GM18519 (cell line): Measurements from ENCODE around the gene TRIP6.

Experiments used
- ATAC-seq: cut with Tn5 transposase; IDR thresholded peaks from one replicate; pipeline ENCODE4 v1.9.1; 2021; ENCODE audit warnings: mild to moderate bottlenecking, moderate library complexity; ENCODE audit not compliant: unreplicated experiment, low FRiP score

The TRIP6 gene, protein sequence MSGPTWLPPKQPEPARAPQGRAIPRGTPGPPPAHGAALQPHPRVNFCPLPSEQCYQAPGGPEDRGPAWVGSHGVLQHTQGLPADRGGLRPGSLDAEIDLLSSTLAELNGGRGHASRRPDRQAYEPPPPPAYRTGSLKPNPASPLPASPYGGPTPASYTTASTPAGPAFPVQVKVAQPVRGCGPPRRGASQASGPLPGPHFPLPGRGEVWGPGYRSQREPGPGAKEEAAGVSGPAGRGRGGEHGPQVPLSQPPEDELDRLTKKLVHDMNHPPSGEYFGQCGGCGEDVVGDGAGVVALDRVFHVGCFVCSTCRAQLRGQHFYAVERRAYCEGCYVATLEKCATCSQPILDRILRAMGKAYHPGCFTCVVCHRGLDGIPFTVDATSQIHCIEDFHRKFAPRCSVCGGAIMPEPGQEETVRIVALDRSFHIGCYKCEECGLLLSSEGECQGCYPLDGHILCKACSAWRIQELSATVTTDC

DNA sequence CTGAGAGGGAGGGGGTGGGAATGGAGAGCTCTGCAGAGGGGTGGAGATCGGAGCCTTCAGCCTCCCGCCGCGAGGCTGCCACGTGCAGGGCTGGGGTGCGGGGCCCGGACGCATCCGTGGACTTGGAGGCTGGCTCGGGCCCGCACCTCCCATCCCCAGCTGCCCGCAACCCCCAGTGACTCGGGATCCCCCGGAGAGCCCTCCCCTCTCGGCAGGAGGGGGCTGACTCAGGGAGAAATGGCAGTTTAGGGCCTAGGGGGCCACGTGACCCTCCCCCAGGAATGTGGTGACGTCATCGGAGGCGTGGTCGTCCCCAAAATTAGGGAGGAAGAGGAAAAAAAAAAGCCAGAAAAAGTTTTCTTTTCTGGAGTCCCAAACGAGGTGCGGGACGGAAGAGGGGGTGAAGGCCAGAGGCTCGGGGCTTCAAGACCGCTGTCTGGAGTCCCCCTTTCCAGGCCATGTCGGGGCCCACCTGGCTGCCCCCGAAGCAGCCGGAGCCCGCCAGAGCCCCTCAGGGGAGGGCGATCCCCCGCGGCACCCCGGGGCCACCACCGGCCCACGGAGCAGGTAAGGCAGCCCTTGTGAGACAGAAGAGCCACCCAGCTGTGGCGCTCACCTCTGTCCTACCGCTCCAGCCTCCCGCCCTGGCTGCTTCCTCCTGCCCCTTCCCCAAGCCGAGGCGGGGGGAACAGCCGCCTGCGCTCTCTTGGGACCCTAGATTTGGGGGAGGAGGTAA, at the start of gene TRIP6:
TRIP6 (plus strand) TSS at position 348 of the 736 bp plus-strand sequence; CDS start at position 459, 111 bp downstream.
- ATAC-seq: no peak

DNA sequence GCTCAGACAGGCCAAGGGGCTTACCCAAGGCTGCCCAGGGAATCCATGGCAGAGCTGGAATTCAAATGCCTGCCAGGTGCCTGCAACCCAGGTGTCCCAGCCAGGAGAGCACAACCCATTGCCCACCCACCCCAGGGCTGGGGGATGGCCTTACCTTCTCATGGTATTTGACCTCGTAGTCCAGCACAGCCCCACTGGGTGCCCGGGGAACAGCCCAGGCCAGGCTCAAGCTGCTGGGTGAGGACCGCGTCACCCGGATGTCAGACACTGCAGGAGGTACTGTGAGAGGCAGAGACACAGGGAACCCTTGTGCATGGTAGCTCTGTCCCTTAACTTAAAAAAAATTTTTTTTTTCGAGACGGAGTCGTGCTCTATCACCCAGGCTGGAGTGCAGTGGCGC, 48.8 kb upstream of the TRIP6 start:
- no peak for ATAC-seq

DNA sequence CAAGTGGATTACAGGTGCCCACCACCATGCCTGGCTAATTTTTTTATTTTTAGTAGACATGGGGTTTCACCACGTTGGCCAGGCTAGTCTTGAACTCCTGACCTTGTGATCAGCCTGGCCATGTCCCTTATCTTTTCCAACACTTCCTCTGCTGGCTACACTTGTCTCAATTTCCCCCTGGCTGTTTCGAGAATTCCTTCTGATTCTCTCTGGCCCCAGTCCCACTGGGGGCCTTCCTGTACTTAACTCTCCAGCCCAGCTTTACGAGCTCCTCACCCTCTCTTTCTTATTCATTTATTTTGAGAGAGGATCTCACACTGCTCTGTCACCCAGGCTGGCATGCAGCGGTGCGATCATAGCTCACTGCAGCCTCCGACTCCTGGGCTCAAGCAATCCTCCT, 48.4 kb upstream of the TRIP6 start:
- no peak for ATAC-seq

- ATAC-seq: no peak
Observed at GRCh38 chr7:100819586-100819985, 47.6 kb upstream of the TRIP6 start.

GRCh38 chr7:100822236-100823139, 44.7 kb upstream of the TRIP6 start:
- no peak for ATAC-seq

DNA sequence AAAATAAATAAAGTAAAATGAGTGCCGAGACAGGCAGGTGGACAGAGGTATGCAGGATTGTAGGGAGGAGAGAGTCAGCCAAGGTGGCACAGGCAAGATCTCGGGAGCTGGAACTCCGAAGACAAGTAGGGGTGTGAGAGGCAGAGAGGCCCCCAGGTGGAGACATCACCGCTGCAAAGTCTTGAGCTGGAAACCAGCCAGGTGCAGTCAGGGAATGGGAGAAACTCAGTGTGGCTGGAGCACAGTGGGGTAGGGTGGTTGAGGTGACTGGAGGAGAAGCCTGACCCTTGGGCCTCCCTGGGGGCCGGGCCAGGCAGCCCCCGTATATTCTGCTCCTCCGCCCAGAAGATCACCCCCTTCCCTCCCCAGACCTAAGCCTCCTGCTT, 44.1 kb upstream of the TRIP6 start:
- no peak for ATAC-seq

DNA sequence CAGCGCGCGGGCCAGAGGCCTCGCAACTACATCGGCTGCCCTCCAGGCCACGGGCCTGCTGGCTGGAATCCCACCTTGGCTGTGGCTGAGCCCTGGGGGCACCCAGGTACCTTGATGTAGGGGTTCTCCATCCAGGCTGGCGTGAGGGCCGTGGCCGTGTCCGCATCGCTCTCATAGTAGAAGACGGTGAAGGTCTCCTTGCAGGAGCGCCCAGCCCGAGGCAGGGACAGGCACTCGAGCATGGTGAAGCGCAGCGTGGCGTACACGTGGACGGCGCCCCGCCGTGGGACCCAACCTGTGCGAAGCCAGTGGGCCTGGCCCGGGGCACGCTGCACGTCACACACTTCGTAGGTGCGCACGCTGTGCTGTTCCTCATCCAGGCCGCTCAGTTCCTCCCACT, 43.7 kb upstream of the TRIP6 start:
- no peak for ATAC-seq

DNA sequence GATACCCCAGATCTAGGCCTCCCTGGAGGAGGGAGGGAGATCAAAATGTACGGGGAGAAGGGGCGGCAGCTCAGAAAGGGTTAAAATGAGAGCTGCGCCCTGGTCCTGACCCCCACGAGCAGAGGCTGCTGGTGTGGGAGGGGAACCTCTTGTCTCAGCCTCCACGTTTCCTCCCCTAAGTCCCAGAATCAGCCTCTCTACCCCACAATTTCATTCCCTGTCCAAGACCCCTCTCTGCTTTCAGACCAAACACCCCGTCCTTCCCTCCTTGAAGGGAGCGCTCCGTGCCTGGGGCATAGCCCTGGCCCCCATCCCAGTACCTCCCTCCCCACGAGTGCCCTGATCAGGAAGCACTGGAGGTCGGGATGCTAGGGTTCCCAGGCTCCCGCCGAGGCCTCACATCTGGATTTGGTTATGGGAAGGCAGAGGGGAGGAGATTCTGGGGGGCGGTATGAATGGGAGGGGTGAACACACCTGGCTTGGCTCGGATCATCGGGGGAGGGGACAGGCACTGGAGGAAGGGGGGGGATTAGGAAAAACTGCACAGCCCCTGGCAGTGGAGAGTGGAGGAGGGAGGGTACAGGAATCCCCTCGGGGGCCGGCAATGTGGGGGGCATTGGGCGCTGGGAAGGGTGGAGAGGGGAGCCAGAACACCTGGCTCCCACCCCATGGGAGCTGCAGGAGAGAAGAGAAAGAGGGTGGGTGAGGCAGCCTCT, 42.5 kb upstream of the TRIP6 start:
- ATAC-seq: no peak

DNA sequence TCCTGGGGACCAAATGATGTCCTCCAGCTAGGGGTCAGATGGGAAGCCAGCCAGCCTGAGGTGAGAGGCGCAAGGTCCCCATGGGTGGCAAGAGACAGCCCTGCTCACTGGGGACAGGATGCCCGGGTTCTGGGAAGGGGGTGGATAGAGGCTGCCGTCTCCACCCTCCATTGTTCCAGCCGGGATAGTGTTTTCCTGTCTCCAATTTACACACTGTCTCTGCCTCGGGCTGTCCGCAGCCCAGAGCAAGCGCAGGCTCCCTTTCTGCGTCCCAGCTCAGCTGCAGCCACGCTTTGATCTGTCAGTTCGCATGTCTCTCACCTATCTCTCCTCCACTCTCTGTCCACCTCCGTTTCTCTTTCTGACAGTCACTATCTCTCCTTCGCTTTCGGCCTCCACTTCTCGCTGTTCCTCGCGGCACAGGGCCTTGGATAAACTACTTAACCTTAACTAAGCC, 41.9 kb upstream of the TRIP6 start:
- ATAC-seq: no peak

DNA sequence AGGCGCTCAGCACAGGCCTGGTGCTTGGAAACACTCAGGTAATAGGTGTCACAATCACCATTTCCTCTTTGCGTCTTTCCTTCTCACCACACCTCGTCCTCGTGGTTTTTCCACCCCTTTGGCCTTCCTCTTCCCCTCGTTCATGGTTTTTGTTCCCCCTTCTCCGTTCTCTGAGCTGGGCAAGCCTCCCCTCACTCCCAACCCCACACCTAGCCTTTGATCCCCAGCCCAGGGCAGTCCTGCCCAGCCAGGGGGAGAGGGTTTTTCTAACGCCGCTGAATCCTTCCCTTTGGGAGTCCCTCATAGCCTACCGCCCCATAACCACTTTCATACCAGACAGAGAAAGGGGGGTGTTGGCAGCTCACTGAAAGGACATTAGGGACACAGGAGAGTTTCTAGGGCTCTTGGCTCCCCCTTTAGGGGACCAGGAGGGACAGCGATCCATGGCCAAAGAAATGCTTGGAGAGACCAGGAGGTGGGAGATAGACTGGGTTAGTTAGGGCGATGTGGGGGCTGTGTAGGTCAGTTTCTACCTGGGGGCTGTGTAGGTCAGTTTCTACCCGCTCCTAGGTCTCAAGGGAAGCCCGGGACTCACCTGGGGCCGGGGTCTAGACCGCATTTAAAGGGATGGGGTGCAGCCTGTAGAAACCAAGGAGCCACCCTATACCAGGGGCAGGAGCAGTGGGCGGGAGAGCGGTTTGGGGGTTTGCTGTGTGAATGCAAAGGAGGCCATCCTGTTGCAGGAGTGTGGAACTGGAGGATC, 41.3 kb upstream of the TRIP6 start:
- ATAC-seq: no peak

- ATAC-seq: no peak
Observed at GRCh38 chr7:100826514-100827329, 40.5 kb upstream of the TRIP6 start.

DNA sequence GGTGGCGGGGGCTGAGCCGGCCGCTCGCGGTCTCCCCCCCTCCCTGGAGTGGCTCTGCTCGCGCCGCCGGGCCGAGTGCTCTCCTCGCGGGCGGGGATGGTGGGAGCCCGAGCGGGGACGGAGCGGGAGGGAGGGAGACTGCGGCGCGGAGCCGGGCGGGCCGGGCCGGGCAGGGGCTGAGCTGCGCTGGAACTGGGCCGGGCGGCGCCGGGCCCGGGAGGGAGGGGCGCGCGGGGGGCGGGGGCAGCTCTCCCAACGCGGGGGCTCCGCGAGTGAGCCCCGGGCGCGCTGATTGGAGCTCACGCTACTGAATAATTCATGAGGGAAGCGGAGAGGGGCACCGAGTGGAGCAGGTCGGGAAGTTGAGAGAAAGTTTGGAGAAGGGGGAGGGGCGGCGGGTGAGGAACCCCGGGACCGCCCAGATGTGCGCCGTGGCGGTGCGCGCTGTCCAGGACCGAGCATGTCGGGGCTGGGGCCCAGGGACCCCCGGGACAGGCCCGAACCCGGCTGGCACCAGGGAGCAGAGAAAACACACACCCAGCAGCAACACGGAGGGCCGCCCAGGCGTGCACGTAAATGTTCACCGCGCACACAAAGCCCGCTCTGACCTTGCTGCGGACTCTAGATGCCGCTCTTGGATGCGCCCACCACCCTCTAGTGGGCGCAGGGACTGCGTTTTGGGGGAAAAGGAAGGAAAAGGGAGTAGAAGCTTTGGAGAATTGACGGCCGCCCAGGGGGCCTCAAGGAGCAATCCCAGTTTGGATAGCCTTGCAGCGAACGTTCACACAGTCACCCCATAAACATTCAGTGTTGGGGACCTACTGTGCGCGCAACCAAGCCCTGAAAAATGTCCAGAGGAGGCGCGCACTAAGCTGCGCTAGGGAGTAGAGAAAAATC, 39.6 kb upstream of the TRIP6 start, which contains the start of gene EPHB4:
EPHB4 (minus strand) TSS at position 194 of the 897 bp plus-strand sequence. CDS start 493 bp downstream, outside the sequence.
- no peak for ATAC-seq

GRCh38 chr7:100829150-100829716, 38.0 kb upstream of the TRIP6 start:
- ATAC-seq: no peak

GRCh38 chr7:100830396-100830795, 36.8 kb upstream of the TRIP6 start:
- no peak for ATAC-seq

DNA sequence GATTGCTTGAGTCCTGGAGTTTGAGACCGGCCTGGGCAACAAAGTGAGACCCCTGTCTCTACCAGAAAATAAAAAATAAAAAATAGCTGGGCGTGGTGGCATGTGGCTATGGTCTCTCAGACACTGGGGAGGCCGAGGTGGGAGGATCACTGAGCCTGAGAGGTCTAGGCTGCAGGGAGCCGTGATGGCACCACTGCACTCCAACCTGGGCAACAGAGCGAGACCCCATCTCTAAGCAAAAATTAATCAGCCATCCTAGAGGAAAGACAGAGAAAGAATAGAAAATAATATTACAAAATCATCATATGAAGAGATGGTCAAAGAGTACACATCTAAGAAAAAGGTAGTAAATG, 34.9 kb upstream of the TRIP6 start:
- ATAC-seq: no peak

- ATAC-seq: no peak
Observed at GRCh38 chr7:100835903-100836811, 31.0 kb upstream of the TRIP6 start.
